ENCODE data around the gene CDCA5. TPM values are rescaled to one million over a fixed set of nuclear protein-coding genes. Genes with fewer than 3 reads are reported as not detected.

The CDCA5 gene
- total and polyA plus RNA-seq, 5 donors from 2014 or later = 0.78 to 3.2 (median 1.7) TPM

DNA sequence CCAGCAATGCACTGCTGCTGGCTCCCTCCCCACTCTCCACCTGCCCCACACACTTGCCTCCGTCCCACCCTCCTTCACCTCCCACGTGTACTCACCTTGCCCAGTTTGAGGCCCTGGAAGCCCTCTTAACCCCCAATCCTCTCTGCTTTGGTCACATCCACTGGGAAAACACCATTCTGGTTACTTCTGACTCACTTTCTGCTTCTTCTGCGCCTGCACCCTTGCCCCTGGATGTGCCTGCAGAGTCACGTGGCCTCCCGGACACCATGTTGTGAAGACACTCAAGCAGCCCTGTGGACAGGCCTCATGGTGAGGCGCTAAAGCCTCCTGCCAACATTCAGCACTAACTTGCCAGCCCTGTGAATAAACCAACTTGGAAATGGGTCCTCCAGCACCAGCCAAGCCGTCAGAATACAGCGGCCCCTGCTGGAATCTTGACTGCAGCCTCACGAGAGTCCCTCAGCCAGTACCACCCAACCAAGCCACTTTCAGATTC, 22.9 kb downstream of the CDCA5 start:
- H3K27me3 Mint-ChIP-seq = peaks cover 12% of the 10 kb centered on the region
- Histone ChIP-seq H3K4me1 (ENCODE audit: control insufficient read depth, insufficient read depth, low read length, poor library complexity, severe bottlenecking) (no peaks in the 10 kb centered on the region), H3K4me3 (ENCODE audit: low read depth, low read length) (no peak overlapping the region), H3K36me3 (ENCODE audit: control insufficient read depth, insufficient read depth, low read length) (no peaks in the 10 kb centered on the region), H3K9me3 (ENCODE audit: control insufficient read depth in 2 of 2, low read length in 2 of 2) (no peaks in the 10 kb centered on the region), H3K27ac (ENCODE audit: insufficient read depth, low read length, poor library complexity, severe bottlenecking) (no peak overlapping the region), H3K27me3 (ENCODE audit: control insufficient read depth, insufficient read depth, low read length) (no peaks in the 10 kb centered on the region)
- H3K36me3 Mint-ChIP-seq = no peaks in the 10 kb centered on the region
- no peak overlapping the region for H3K4me3 Mint-ChIP-seq
- DNase-seq (peak in 1 of 3 donors; percentile 17), ATAC-seq (ENCODE audit: low read depth in 2 of 2) (peak in 1 of 2 donors; percentile 14)
- no peaks in the 10 kb centered on the region for H3K9me3 Mint-ChIP-seq
- H3K27ac Mint-ChIP-seq = peak overlapping the region in 1 of 3 donors; percentile 51
- H3K4me1 Mint-ChIP-seq = peaks cover 0 to 4% (median 2%) of the 10 kb centered on the region in 4 donors

DNA sequence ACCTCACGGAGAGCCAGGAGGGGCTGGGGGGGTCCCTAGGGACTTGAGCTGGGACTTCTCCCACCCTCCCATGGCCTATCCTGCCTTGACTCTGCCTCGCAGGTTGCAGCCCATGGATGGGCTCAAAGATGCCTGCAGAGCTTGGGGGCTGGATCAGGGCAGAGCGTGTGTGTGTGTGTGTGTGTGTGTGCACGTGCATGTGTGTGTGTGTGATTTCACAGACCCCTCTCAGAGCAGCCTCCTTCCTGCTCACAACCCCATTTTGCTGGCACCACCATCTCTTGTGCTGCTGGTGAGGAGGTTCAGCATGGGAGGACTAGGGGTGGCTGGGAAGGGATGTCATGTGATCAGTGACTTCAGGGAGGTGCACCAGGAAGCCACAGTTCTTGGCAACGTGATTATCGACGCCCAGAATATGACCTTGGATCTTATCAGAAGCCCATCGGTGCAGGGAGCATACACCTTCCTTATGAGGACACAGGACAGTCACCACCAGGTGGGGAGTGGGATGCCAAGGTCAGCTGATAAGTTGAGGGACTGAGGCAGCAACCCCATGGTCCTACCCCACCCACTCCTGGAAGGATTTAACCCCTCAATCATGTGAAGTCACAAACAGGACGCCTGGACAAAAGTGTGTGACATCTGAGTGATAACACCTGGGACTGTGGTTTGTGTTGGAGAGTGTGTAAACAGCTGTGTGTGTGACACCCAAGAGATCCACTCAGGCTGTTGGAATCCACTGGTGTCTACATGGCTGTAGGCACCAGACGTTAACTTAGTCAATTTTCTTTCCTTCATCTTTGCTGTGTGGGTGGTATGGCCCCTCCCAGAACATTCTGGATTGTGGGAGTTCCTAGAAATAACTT, 23.6 kb downstream of the CDCA5 start:
- no peak overlapping the region for H3K27ac Mint-ChIP-seq
- no peaks in the 10 kb centered on the region for H3K9me3 Mint-ChIP-seq
- H3K36me3 ChIP-seq (ENCODE audit: control insufficient read depth, insufficient read depth, low read length) = no peaks in the 10 kb centered on the region
- no peak overlapping the region for H3K4me3 ChIP-seq (ENCODE audit: low read depth, low read length)
- H3K27me3 Mint-ChIP-seq = peaks cover 12% of the 10 kb centered on the region
- H3K4me3 Mint-ChIP-seq = no peak overlapping the region
- peaks cover 0 to 4% (median 2%) of the 10 kb centered on the region in 4 donors for H3K4me1 Mint-ChIP-seq
- no peaks in the 10 kb centered on the region for H3K27me3 ChIP-seq (ENCODE audit: control insufficient read depth, insufficient read depth, low read length)
- DNase-seq (peak in 1 of 3 donors; percentile 33), ATAC-seq (ENCODE audit: low read depth in 2 of 2) (no peak)
- H3K9me3 ChIP-seq (ENCODE audit: control insufficient read depth in 2 of 2, low read length in 2 of 2) = no peaks in the 10 kb centered on the region
- H3K27ac ChIP-seq (ENCODE audit: insufficient read depth, low read length, poor library complexity, severe bottlenecking) = no peak overlapping the region
- H3K36me3 Mint-ChIP-seq = no peaks in the 10 kb centered on the region
- no peaks in the 10 kb centered on the region for H3K4me1 ChIP-seq (ENCODE audit: control insufficient read depth, insufficient read depth, low read length, poor library complexity, severe bottlenecking)

DNA sequence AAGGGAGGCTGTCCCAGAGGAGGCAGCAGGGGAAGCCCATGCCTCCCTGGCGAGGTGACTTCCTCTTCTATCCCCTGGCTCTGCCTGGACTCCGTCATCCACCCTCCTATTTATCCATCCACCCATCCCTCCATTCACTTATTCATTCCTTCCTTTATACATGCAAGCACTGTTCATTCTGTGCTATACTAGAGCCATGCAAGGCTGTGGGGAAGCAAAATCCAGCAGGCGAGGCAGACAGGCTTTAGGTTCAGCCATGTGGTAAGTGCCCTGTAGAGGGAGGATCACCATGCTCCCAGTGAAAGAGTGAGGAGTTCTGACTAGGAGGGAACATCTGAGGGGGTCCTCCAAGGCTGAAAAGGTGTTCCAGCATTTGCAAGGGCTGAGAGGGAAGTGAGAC, 24.3 kb downstream of the CDCA5 start:
- H3K27me3 Mint-ChIP-seq = peaks cover 12% of the 10 kb centered on the region
- peaks cover 0 to 4% (median 3%) of the 10 kb centered on the region in 4 donors for H3K4me1 Mint-ChIP-seq
- ATAC-seq (ENCODE audit: low read depth in 2 of 2) (no peak), DNase-seq (no peak)
- no peak overlapping the region for H3K27ac Mint-ChIP-seq
- Histone ChIP-seq H3K27me3 (ENCODE audit: control insufficient read depth, insufficient read depth, low read length) (no peaks in the 10 kb centered on the region), H3K27ac (ENCODE audit: insufficient read depth, low read length, poor library complexity, severe bottlenecking) (no peak overlapping the region), H3K4me3 (ENCODE audit: low read depth, low read length) (no peak overlapping the region), H3K36me3 (ENCODE audit: control insufficient read depth, insufficient read depth, low read length) (no peaks in the 10 kb centered on the region), H3K4me1 (ENCODE audit: control insufficient read depth, insufficient read depth, low read length, poor library complexity, severe bottlenecking) (no peaks in the 10 kb centered on the region), H3K9me3 (ENCODE audit: control insufficient read depth in 2 of 2, low read length in 2 of 2) (no peaks in the 10 kb centered on the region)
- H3K36me3 Mint-ChIP-seq = no peaks in the 10 kb centered on the region
- H3K9me3 Mint-ChIP-seq = no peaks in the 10 kb centered on the region
- no peak overlapping the region for H3K4me3 Mint-ChIP-seq

DNA sequence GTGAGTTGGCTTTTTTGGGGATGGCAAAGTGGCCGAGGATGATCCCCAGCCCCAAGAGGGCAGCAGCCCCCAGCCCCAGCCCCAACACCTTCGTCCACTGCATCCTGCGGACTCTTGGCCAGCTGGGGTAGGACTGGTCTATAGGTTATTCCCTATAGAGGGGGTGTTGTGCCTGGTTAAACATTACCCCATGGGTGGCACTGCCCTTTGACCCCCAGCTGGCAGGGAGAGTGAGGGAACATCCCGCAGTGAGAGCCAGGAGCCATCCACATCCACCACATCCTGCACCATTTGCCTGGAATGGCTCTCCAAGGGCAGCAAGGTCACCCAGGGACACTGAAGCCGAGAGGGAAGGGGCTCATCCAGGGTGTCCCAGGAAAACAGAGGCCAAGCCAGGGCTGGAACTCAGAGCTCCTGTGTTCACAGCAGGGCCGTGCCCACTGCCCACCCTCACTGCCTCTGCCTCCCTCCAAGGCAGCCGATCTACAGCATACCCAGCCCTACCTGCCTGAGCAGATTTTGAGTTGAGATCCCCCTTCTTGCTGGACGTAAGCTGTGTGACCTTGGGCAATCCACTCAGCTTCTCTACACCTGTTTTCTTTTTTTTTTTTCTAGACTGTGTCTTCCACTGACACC, 25.3 kb downstream of the CDCA5 start, which contains the start of gene NAALADL1:
TSS of gene NAALADL1 (minus strand) at position 135 of the 636 bp plus-strand sequence. CDS start at position 103, 32 bp downstream.
- H3K27ac Mint-ChIP-seq = no peak within 1 kb of the TSS
- Histone ChIP-seq H3K4me1 (ENCODE audit: control insufficient read depth, insufficient read depth, low read length, poor library complexity, severe bottlenecking) (peaks cover 9% of the 10 kb centered on the region), H3K27ac (ENCODE audit: insufficient read depth, low read length, poor library complexity, severe bottlenecking) (no peak within 1 kb of the TSS), H3K36me3 (ENCODE audit: control insufficient read depth, insufficient read depth, low read length) (no peaks in the 10 kb centered on the region), H3K27me3 (ENCODE audit: control insufficient read depth, insufficient read depth, low read length) (no peaks in the 10 kb centered on the region), H3K4me3 (ENCODE audit: low read depth, low read length) (no peak within 1 kb of the TSS), H3K9me3 (ENCODE audit: control insufficient read depth in 2 of 2, low read length in 2 of 2) (no peaks in the 10 kb centered on the region)
- no peak for ATAC-seq (ENCODE audit: low read depth in 2 of 2)
- peaks cover 0 to 13% (median 12%) of the 10 kb centered on the region in 4 donors for H3K4me1 Mint-ChIP-seq
- no peaks in the 10 kb centered on the region for H3K9me3 Mint-ChIP-seq
- peaks cover 12% of the 10 kb centered on the region for H3K27me3 Mint-ChIP-seq
- DNase-seq = no peak
- H3K36me3 Mint-ChIP-seq = no peaks in the 10 kb centered on the region
- peak within 1 kb of the TSS in 1 of 4 donors; percentile 32 for H3K4me3 Mint-ChIP-seq

DNA sequence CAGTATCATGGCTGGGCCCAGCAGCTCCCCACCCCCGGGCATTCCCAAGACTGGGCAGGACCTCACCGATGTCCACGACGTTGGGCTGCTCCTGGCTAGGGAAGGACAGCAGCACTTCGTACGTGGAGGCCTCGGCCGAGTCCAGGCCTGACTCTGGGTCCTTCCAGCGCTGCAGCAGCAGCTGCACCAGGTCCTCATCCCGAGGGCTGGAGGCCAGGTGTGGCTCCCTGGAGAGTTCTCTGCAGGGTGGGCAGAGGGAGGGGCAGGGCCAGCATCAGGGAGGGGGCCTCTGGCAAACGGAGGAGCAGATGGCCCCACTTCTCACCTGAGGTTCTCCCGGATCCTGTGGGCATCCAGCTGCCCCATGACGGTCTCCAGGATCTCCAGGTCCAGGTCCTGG, 25.8 kb downstream of the CDCA5 start:
- no peak overlapping the region for H3K27ac Mint-ChIP-seq
- H3K36me3 Mint-ChIP-seq = no peaks in the 10 kb centered on the region
- no peaks in the 10 kb centered on the region for H3K36me3 ChIP-seq (ENCODE audit: control insufficient read depth, insufficient read depth, low read length)
- peaks cover 12% of the 10 kb centered on the region for H3K27me3 Mint-ChIP-seq
- ATAC-seq (ENCODE audit: low read depth in 2 of 2) = no peak
- no peak overlapping the region for H3K4me3 Mint-ChIP-seq
- H3K9me3 Mint-ChIP-seq = no peaks in the 10 kb centered on the region
- H3K4me1 Mint-ChIP-seq = peaks cover 0 to 18% (median 13%) of the 10 kb centered on the region in 4 donors
- no peak for DNase-seq
- H3K4me1 ChIP-seq (ENCODE audit: control insufficient read depth, insufficient read depth, low read length, poor library complexity, severe bottlenecking) = peaks cover 11% of the 10 kb centered on the region
- H3K9me3 ChIP-seq (ENCODE audit: control insufficient read depth in 2 of 2, low read length in 2 of 2) = no peaks in the 10 kb centered on the region
- no peak overlapping the region for H3K4me3 ChIP-seq (ENCODE audit: low read depth, low read length)
- no peaks in the 10 kb centered on the region for H3K27me3 ChIP-seq (ENCODE audit: control insufficient read depth, insufficient read depth, low read length)
- no peak overlapping the region for H3K27ac ChIP-seq (ENCODE audit: insufficient read depth, low read length, poor library complexity, severe bottlenecking)

- no peak for DNase-seq
- peaks cover 12% of the 10 kb centered on the region for H3K27me3 Mint-ChIP-seq
- H3K36me3 ChIP-seq (ENCODE audit: control insufficient read depth, insufficient read depth, low read length) = no peaks in the 10 kb centered on the region
- H3K4me1 Mint-ChIP-seq = peaks cover 0 to 21% (median 13%) of the 10 kb centered on the region in 4 donors
- no peaks in the 10 kb centered on the region for H3K9me3 ChIP-seq (ENCODE audit: control insufficient read depth in 2 of 2, low read length in 2 of 2)
- no peak overlapping the region for H3K4me3 ChIP-seq (ENCODE audit: low read depth, low read length)
- no peak for ATAC-seq (ENCODE audit: low read depth in 2 of 2)
- H3K27ac ChIP-seq (ENCODE audit: insufficient read depth, low read length, poor library complexity, severe bottlenecking) = no peak overlapping the region
- peaks cover 11% of the 10 kb centered on the region for H3K4me1 ChIP-seq (ENCODE audit: control insufficient read depth, insufficient read depth, low read length, poor library complexity, severe bottlenecking)
- H3K9me3 Mint-ChIP-seq = no peaks in the 10 kb centered on the region
- no peaks in the 10 kb centered on the region for H3K27me3 ChIP-seq (ENCODE audit: control insufficient read depth, insufficient read depth, low read length)
- no peaks in the 10 kb centered on the region for H3K36me3 Mint-ChIP-seq
- H3K27ac Mint-ChIP-seq = no peak overlapping the region
- H3K4me3 Mint-ChIP-seq = no peak overlapping the region
Observed at GRCh38 chr11:65057526-65057925, 26.3 kb downstream of the CDCA5 start.

DNA sequence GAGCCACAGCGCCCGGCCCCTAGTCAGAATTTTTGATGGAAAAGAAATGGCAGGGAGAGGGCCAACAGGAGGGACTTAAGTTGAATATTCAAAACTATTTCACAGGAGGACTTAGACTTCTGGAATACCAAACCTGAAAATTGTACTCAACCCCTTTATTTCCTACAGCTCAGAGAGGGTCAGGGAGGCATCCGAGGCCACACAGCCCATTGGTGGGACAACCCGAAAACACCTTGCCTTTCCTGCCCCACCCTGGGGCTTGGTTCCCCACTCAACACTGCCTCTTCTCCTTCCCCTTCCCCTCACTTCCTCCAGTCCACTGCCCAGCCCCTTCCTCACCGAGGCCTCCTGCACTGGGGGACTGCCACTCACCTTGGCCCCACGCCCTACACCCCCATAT, 26.8 kb downstream of the CDCA5 start:
- Mint-ChIP-seq H3K4me1 (peaks cover 0 to 22% (median 13%) of the 10 kb centered on the region in 4 donors), H3K36me3 (no peaks in the 10 kb centered on the region), H3K27me3 (peaks cover 9% of the 10 kb centered on the region), H3K9me3 (no peaks in the 10 kb centered on the region), H3K27ac (no peak overlapping the region), H3K4me3 (no peak overlapping the region)
- peaks cover 11% of the 10 kb centered on the region for H3K4me1 ChIP-seq (ENCODE audit: control insufficient read depth, insufficient read depth, low read length, poor library complexity, severe bottlenecking)
- H3K27ac ChIP-seq (ENCODE audit: insufficient read depth, low read length, poor library complexity, severe bottlenecking) = no peak overlapping the region
- DNase-seq = no peak
- no peak overlapping the region for H3K4me3 ChIP-seq (ENCODE audit: low read depth, low read length)
- H3K36me3 ChIP-seq (ENCODE audit: control insufficient read depth, insufficient read depth, low read length) = no peaks in the 10 kb centered on the region
- H3K9me3 ChIP-seq (ENCODE audit: control insufficient read depth in 2 of 2, low read length in 2 of 2) = no peaks in the 10 kb centered on the region
- H3K27me3 ChIP-seq (ENCODE audit: control insufficient read depth, insufficient read depth, low read length) = no peaks in the 10 kb centered on the region
- no peak for ATAC-seq (ENCODE audit: low read depth in 2 of 2)
